ENCODE data around the gene ISM1. TPM values are rescaled to one million over a fixed set of nuclear protein-coding genes. Genes with fewer than 3 reads are reported as not detected.

Gene ISM1
- total and polyA plus RNA-seq, 8 donors, result 0.71 to 18.2 (median 11.2) TPM

GRCh38 chr20:13200767-13201500, 20.1 kb upstream of the ISM1 start:
- no peak for DNase-seq
- H3K4me1 ChIP-seq, result no peaks in the 10 kb centered on the region
- no peaks in the 10 kb centered on the region for H3K36me3 ChIP-seq
- H3K27me3 ChIP-seq, result no peaks in the 10 kb centered on the region
- no peak overlapping the region for H3K27ac ChIP-seq
- no peaks in the 10 kb centered on the region for H3K9me3 ChIP-seq
- intact Hi-C loops (cut with DNase I), result no loop called here
- ATAC-seq, result no peak
- no peak for TF ChIP-seq CTCF (IDR thresholded peaks at IDR 0.05)
- H3K4me3 ChIP-seq, result no peak overlapping the region

- ATAC-seq (no peak), DNase-seq (no peak)
- Histone ChIP-seq H3K4me1 (no peaks in the 10 kb centered on the region), H3K27ac (no peak overlapping the region), H3K4me3 (no peak overlapping the region), H3K27me3 (no peaks in the 10 kb centered on the region), H3K36me3 (no peaks in the 10 kb centered on the region), H3K9me3 (no peaks in the 10 kb centered on the region)
- intact Hi-C loops (cut with DNase I), result no loop called here
- TF ChIP-seq CTCF (IDR thresholded peaks at IDR 0.05), result no peak
These were observed 18.5 kb upstream of the ISM1 start for GRCh38 chr20:13202565-13202964.

DNA sequence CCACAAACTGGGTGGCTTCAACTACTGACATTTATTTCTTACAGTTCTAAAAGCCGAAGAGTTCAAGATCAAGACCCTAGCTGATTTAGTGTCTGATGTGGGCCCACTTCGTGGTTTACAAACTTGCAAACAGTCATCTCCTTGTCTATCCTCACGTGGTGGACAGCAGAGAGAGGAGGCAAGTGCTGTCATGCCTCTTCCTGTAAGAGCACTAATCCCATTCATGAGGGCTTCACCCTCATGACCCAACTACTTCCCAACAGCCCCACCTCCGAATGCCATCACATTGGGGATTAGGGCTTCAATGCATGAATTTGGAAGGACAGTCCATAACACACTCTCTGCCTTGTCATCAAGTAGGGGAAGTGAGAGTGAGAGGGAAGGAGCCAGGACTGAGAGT, 15.6 kb upstream of the ISM1 start:
- no peak for TF ChIP-seq CTCF (IDR thresholded peaks at IDR 0.05)
- intact Hi-C loops (cut with DNase I), result no loop called here
- DNase-seq (no peak), ATAC-seq (no peak)
- Histone ChIP-seq H3K27me3 (no peaks in the 10 kb centered on the region), H3K4me1 (no peaks in the 10 kb centered on the region), H3K9me3 (no peaks in the 10 kb centered on the region), H3K27ac (no peak overlapping the region), H3K4me3 (no peak overlapping the region), H3K36me3 (no peaks in the 10 kb centered on the region)

GRCh38 chr20:13205848-13206434, 15.1 kb upstream of the ISM1 start:
- intact Hi-C loops (cut with DNase I), result no loop called here
- no peaks in the 10 kb centered on the region for H3K9me3 ChIP-seq
- no peak overlapping the region for H3K4me3 ChIP-seq
- no peaks in the 10 kb centered on the region for H3K36me3 ChIP-seq
- no peak overlapping the region for H3K27ac ChIP-seq
- DNase-seq (no peak), ATAC-seq (no peak)
- TF ChIP-seq CTCF (IDR thresholded peaks at IDR 0.05), result no peak
- no peaks in the 10 kb centered on the region for H3K27me3 ChIP-seq
- H3K4me1 ChIP-seq, result no peaks in the 10 kb centered on the region

GRCh38 chr20:13207016-13207415, 14.1 kb upstream of the ISM1 start:
- Histone ChIP-seq H3K27me3 (no peaks in the 10 kb centered on the region), H3K4me1 (no peaks in the 10 kb centered on the region), H3K27ac (no peak overlapping the region), H3K4me3 (no peak overlapping the region), H3K36me3 (no peaks in the 10 kb centered on the region), H3K9me3 (no peaks in the 10 kb centered on the region)
- intact Hi-C loops (cut with DNase I), result no loop called here
- TF ChIP-seq CTCF (IDR thresholded peaks at IDR 0.05), result no peak
- DNase-seq, result no peak
- no peak for ATAC-seq
